ENCODE data around the gene ELMO3. TPM values are rescaled to one million over a fixed set of nuclear protein-coding genes. Genes with fewer than 3 reads are reported as not detected.

The ELMO3 gene
- total and polyA plus RNA-seq, 2 experiments from 2014 or later = 0.15 to 1.1 TPM

- no peak for TF ChIP-seq CTCF (IDR thresholded peaks at IDR 0.05; ENCODE audit: low read depth, low read length)
- DNase-seq (ENCODE audit: low read depth in 1 of 2, low spot score in 1 of 2) = peak in 1 of 2 donors; percentile 44
- no peaks in the 10 kb centered on the region for H3K36me3 ChIP-seq
- no peaks in the 10 kb centered on the region for H3K27me3 ChIP-seq
- H3K27ac ChIP-seq = no peak overlapping the region
- no peak overlapping the region for H3K4me3 ChIP-seq
- no peaks in the 10 kb centered on the region for H3K4me1 ChIP-seq (ENCODE audit: low read depth)
- H3K9me3 ChIP-seq (ENCODE audit: low read depth) = no peaks in the 10 kb centered on the region
Observed at GRCh38 chr16:67216612-67217490, 17.9 kb downstream of the ELMO3 start.

GRCh38 chr16:67223992-67224391, 25.1 kb downstream of the ELMO3 start:
- TF ChIP-seq CTCF (IDR thresholded peaks at IDR 0.05; ENCODE audit: low read depth, low read length) = no peak
- Histone ChIP-seq H3K27me3 (no peaks in the 10 kb centered on the region), H3K36me3 (no peaks in the 10 kb centered on the region), H3K9me3 (ENCODE audit: low read depth) (no peaks in the 10 kb centered on the region), H3K27ac (no peak overlapping the region), H3K4me3 (no peak overlapping the region), H3K4me1 (ENCODE audit: low read depth) (no peaks in the 10 kb centered on the region)
- no peak for DNase-seq (ENCODE audit: low read depth in 1 of 2, low spot score in 1 of 2)

GRCh38 chr16:67226295-67226803, 27.4 kb downstream of the ELMO3 start:
- Histone ChIP-seq H3K27ac (no peak overlapping the region), H3K4me1 (ENCODE audit: low read depth) (no peaks in the 10 kb centered on the region), H3K4me3 (peak overlapping the region; percentile 95), H3K27me3 (no peaks in the 10 kb centered on the region), H3K9me3 (ENCODE audit: low read depth) (no peaks in the 10 kb centered on the region), H3K36me3 (peaks cover 13% of the 10 kb centered on the region)
- TF ChIP-seq CTCF (IDR thresholded peaks at IDR 0.05; ENCODE audit: low read depth, low read length) = no peak
- DNase-seq (ENCODE audit: low read depth in 1 of 2, low spot score in 1 of 2) = no peak

- H3K27ac ChIP-seq = no peak within 1 kb of the TSS
- H3K27me3 ChIP-seq = no peaks in the 10 kb centered on the region
- no peaks in the 10 kb centered on the region for H3K9me3 ChIP-seq (ENCODE audit: low read depth)
- H3K36me3 ChIP-seq = peaks cover 16% of the 10 kb centered on the region
- DNase-seq (ENCODE audit: low read depth in 1 of 2, low spot score in 1 of 2) = peak; percentile 99
- H3K4me1 ChIP-seq (ENCODE audit: low read depth) = no peaks in the 10 kb centered on the region
- TF ChIP-seq CTCF (IDR thresholded peaks at IDR 0.05; ENCODE audit: low read depth, low read length) = peak; percentile 11
- H3K4me3 ChIP-seq = peak within 1 kb of the TSS; percentile 95
Observed at GRCh38 chr16:67226804-67227566, 28.1 kb downstream of the ELMO3 start, which contains the start of gene TMEM208. Gene TMEM208 (plus strand): TSS chr16:67227130. CDS start chr16:67227219, 89 bp downstream.

GRCh38 chr16:67227567-67227921, 28.6 kb downstream of the ELMO3 start:
- DNase-seq (ENCODE audit: low read depth in 1 of 2, low spot score in 1 of 2) = no peak
- peaks cover 16% of the 10 kb centered on the region for H3K36me3 ChIP-seq
- no peaks in the 10 kb centered on the region for H3K4me1 ChIP-seq (ENCODE audit: low read depth)
- peak overlapping the region; percentile 95 for H3K4me3 ChIP-seq
- H3K9me3 ChIP-seq (ENCODE audit: low read depth) = no peaks in the 10 kb centered on the region
- H3K27me3 ChIP-seq = no peaks in the 10 kb centered on the region
- H3K27ac ChIP-seq = no peak overlapping the region
- TF ChIP-seq CTCF (IDR thresholded peaks at IDR 0.05; ENCODE audit: low read depth, low read length) = no peak
